Sigmoid colon (tissue), 7 donors: ENCODE results near the gene CLK4. TPM values are rescaled to one million over a fixed set of nuclear protein-coding genes. Genes with fewer than 3 reads are reported as not detected.

ENCODE experiments used
- DNase-seq: peaks from one replicate; pipeline ENCODE4 v3.0.0-alpha.2; 2019
- H3K27ac ChIP-seq, 4 donors: fragments of 200-600 bp; sonication (generic); one replicate each; pipeline ENCODE4 v1.5.1; 2016 to 2019; ENCODE audit warnings: mild to moderate bottlenecking in 1 of 4
- H3K27me3 ChIP-seq, 3 donors: fragments of 200-600 bp; sonication (generic); one replicate each; pipeline ENCODE4 v1.5.1; 2019; ENCODE audit warnings: mild to moderate bottlenecking in 1 of 3
- H3K36me3 ChIP-seq, 4 donors: fragments of 200-600 bp; sonication (generic); one replicate each; pipeline ENCODE4 v1.5.1; 2016 to 2019
- H3K4me1 ChIP-seq, 4 donors: fragments of 200-600 bp; sonication (generic); one replicate each; pipeline ENCODE4 v1.5.1; 2017 to 2019
- H3K4me3 ChIP-seq, 4 donors: fragments of 200-600 bp; sonication (generic); one replicate each; pipeline ENCODE4 v1.5.1; 2017 to 2019; ENCODE audit warnings: mild to moderate bottlenecking in 2 of 4, moderate library complexity in 1 of 4
- H3K9me3 ChIP-seq, 4 donors: fragments of 200-600 bp in 3 of 4; sonication (generic) in 3 of 4; one replicate each; pipeline versions ENCODE4 v1.5.1 to v1.6.1; 2013 to 2019
- EP300 ChIP-seq, 4 donors: sonication (generic); formaldehyde crosslinking; IDR thresholded peaks; one replicate each; pipeline ENCODE4 v1.6.1; 2017; ENCODE audit warnings: antibody characterized with exemption in 4 of 4
- POLR2A ChIP-seq, 2 donors: fragments of 450-650 bp; IDR thresholded peaks; one replicate each; pipeline ENCODE4 v1.6.1; 2016; ENCODE audit warnings: antibody characterized with exemption in 2 of 2, mild to moderate bottlenecking in 2 of 2, moderate library complexity in 2 of 2
- POLR2AphosphoS5 ChIP-seq, 4 donors: sonication (generic); formaldehyde crosslinking; IDR thresholded peaks; one replicate each; pipeline ENCODE4 v1.6.1; 2017; ENCODE audit warnings: antibody characterized with exemption in 4 of 4
- WGBS, 2 donors: extraction: QIAGEN DNeasy Blood & Tissue Kit; methylation state at CpG; one replicate each; pipeline ENCODE4 v1.1.7; 2013; 5-methylcytosine and 5-hydroxymethylcytosine counted together
- intact Hi-C: fragments of 100-400 bp; cut with DNase I; formaldehyde crosslinking; loops from one replicate; pipeline ENCODE4 v1.15.1; 2023
- polyA plus RNA-seq, 3 donors: library from polyadenylated mRNA; stranded (reverse); fragments of 200-250 nt; gene quantifications; one replicate each; pipeline ENCODE4 v1.2.3, GENCODE V29; 2013
- total RNA-seq, 4 donors: library from RNA; depleted of rRNA; stranded (reverse); fragments of >200 nt; gene quantifications; one replicate each; pipeline ENCODE4 v1.1.0, GENCODE V29; 2016
- TF ChIP-seq, protein P1 (sequence below), 4 experiments: fragments of 450-650 bp in 3 of 4; fragments of 200-600 bp in 1 of 4; IDR thresholded peaks; one replicate each; pipeline ENCODE4 v1.5.1; 2016 to 2019; ENCODE audit warnings: antibody characterized with exemption in 4 of 4, mild to moderate bottlenecking in 3 of 4, moderate library complexity in 2 of 4
- donor health status: healthy with polysubstance abuse.
- donor health status: Bipolar disorder and iron deficiency.
- donor health status: healthy.

Gene CLK4
- total and polyA plus RNA-seq, 7 donors, result 5.3 to 51.8 (median 31.8) TPM

GRCh38 chr5:178650214-178650613, 23.4 kb upstream of the CLK4 start:
- intact Hi-C loops, result no loop called here
- 73 to 74% methylated on average over 5 of the region's 5 CpGs for WGBS, 2 donors
- Histone ChIP-seq H3K36me3 (no peaks in the 10 kb centered on the region), H3K27ac (no peak overlapping the region), H3K4me1 (peaks cover 0 to 3% (median 0%) of the 10 kb centered on the region in 4 donors), H3K4me3 (no peak overlapping the region), H3K9me3 (no peaks in the 10 kb centered on the region), H3K27me3 (no peaks in the 10 kb centered on the region)
- DNase-seq, result no peak
- no peak for TF ChIP-seq POLR2AphosphoS5 (IDR thresholded peaks at IDR 0.05)
- no peak for TF ChIP-seq EP300 (IDR thresholded peaks at IDR 0.05)
- no peak for TF ChIP-seq POLR2A (IDR thresholded peaks at IDR 0.05)
- TF ChIP-seq, protein P1, sequence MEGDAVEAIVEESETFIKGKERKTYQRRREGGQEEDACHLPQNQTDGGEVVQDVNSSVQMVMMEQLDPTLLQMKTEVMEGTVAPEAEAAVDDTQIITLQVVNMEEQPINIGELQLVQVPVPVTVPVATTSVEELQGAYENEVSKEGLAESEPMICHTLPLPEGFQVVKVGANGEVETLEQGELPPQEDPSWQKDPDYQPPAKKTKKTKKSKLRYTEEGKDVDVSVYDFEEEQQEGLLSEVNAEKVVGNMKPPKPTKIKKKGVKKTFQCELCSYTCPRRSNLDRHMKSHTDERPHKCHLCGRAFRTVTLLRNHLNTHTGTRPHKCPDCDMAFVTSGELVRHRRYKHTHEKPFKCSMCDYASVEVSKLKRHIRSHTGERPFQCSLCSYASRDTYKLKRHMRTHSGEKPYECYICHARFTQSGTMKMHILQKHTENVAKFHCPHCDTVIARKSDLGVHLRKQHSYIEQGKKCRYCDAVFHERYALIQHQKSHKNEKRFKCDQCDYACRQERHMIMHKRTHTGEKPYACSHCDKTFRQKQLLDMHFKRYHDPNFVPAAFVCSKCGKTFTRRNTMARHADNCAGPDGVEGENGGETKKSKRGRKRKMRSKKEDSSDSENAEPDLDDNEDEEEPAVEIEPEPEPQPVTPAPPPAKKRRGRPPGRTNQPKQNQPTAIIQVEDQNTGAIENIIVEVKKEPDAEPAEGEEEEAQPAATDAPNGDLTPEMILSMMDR (IDR thresholded peaks at IDR 0.05), result no peak

DNA sequence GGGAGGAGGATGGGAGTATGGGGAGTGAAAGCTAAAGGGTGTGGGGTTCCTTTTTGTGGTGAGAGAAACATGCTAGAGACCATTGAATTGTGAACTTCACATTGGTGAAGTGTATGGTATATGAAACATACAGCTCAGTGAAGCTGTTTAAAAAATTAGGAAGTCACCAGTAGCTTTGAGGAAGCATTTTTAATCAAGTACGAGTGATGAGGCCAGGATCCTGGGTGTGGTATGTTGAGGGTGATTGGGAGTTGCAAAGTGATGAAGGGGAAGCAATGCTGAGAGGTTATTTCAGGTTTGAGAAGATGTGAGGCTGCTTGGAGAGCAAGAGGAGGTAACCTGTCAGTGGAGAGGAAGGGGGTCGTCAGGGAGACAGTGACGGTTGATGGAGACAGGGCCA, 22.7 kb upstream of the CLK4 start:
- H3K27me3 ChIP-seq, result no peaks in the 10 kb centered on the region
- no peak for DNase-seq
- TF ChIP-seq, protein P1 (IDR thresholded peaks at IDR 0.05), result no peak
- TF ChIP-seq POLR2AphosphoS5 (IDR thresholded peaks at IDR 0.05), result no peak
- no peak for TF ChIP-seq EP300 (IDR thresholded peaks at IDR 0.05)
- no peak for TF ChIP-seq POLR2A (IDR thresholded peaks at IDR 0.05)

GRCh38 chr5:178644826-178645545, 18.1 kb upstream of the CLK4 start:
- no peak for DNase-seq
- no peak overlapping the region for H3K27ac ChIP-seq
- no peak overlapping the region for H3K4me3 ChIP-seq
- intact Hi-C loops, result no loop called here
- TF ChIP-seq POLR2A (IDR thresholded peaks at IDR 0.05), result no peak
- TF ChIP-seq EP300 (IDR thresholded peaks at IDR 0.05), result no peak
- TF ChIP-seq POLR2AphosphoS5 (IDR thresholded peaks at IDR 0.05), result no peak
- TF ChIP-seq, protein P1 (IDR thresholded peaks at IDR 0.05), result no peak
- H3K27me3 ChIP-seq, result no peaks in the 10 kb centered on the region
- H3K36me3 ChIP-seq, result no peaks in the 10 kb centered on the region
- no peaks in the 10 kb centered on the region for H3K4me1 ChIP-seq
- 63 to 68% methylated on average over 7 of the region's 7 CpGs for WGBS, 2 donors
- H3K9me3 ChIP-seq, result no peaks in the 10 kb centered on the region

More for the DNA sequence above, 22.7 kb upstream of the CLK4 start:
- 66 to 72% methylated on average over 3 of the region's 3 CpGs for WGBS, 2 donors
- Histone ChIP-seq H3K4me1 (no peaks in the 10 kb centered on the region), H3K4me3 (no peak overlapping the region), H3K36me3 (no peaks in the 10 kb centered on the region), H3K27ac (no peak overlapping the region), H3K9me3 (no peaks in the 10 kb centered on the region)
- intact Hi-C loops, result no loop called here

GRCh38 chr5:178642351-178642909, 15.6 kb upstream of the CLK4 start:
- intact Hi-C loops, result no loop called here
- Histone ChIP-seq H3K9me3 (no peaks in the 10 kb centered on the region), H3K4me3 (no peak overlapping the region), H3K27ac (no peak overlapping the region), H3K27me3 (no peaks in the 10 kb centered on the region), H3K4me1 (no peaks in the 10 kb centered on the region), H3K36me3 (no peaks in the 10 kb centered on the region)
- TF ChIP-seq POLR2A (IDR thresholded peaks at IDR 0.05) (no peak), EP300 (IDR thresholded peaks at IDR 0.05) (no peak), POLR2AphosphoS5 (IDR thresholded peaks at IDR 0.05) (no peak)
- TF ChIP-seq, protein P1 (IDR thresholded peaks at IDR 0.05), result no peak
- no peak for DNase-seq
- WGBS, 2 donors, result 80 to 93% methylated on average over 1 of the region's 1 CpG
